Measurements from ENCODE around the gene RRAD.
"Not testable (repeated sequence)": the region's sequence is repeated elsewhere in the genome, so short reads cannot be mapped to it uniquely, and the experiment has no call there.

Gene RRAD

GRCh38 chr16:66964049-66964448, 38.7 kb upstream of the RRAD start:
- no peak overlapping the region for H3K4me3 ChIP-seq (replicated peaks; ENCODE audit: low read depth, low read length)
- no peak for DNase-seq (ENCODE audit: extremely low read depth, low read depth)
- no peak for TF ChIP-seq CTCF (IDR thresholded peaks at IDR 0.05; ENCODE audit: low read depth, low read length, missing control alignments)

- TF ChIP-seq CTCF (IDR thresholded peaks at IDR 0.05; ENCODE audit: low read depth, low read length, missing control alignments) = no peak
- DNase-seq (ENCODE audit: extremely low read depth, low read depth) = no peak
- no peak overlapping the region for H3K4me3 ChIP-seq (replicated peaks; ENCODE audit: low read depth, low read length)
These were observed 36.6 kb upstream of the RRAD start for GRCh38 chr16:66961914-66962313.

- peak; percentile 29 for DNase-seq (ENCODE audit: extremely low read depth, low read depth)
- peak; percentile 91 for TF ChIP-seq CTCF (IDR thresholded peaks at IDR 0.05; ENCODE audit: low read depth, low read length, missing control alignments)
- H3K4me3 ChIP-seq (replicated peaks; ENCODE audit: low read depth, low read length) = no peak within 1 kb of the TSS
These were observed 35.9 kb upstream of the RRAD start, which contains the start of gene CES3 for GRCh38 chr16:66961065-66961744. Gene CES3, plus strand, starts transcription at chr16:66961266. Its CDS starts 42 bp downstream, at chr16:66961308.

GRCh38 chr16:66960270-66960669, 34.9 kb upstream of the RRAD start:
- no peak for DNase-seq (ENCODE audit: extremely low read depth, low read depth)
- H3K4me3 ChIP-seq (replicated peaks; ENCODE audit: low read depth, low read length) = no peak overlapping the region
- TF ChIP-seq CTCF (IDR thresholded peaks at IDR 0.05; ENCODE audit: low read depth, low read length, missing control alignments) = no peak

GRCh38 chr16:66959704-66960161, 34.4 kb upstream of the RRAD start:
- no peak for DNase-seq (ENCODE audit: extremely low read depth, low read depth)
- TF ChIP-seq CTCF (IDR thresholded peaks at IDR 0.05; ENCODE audit: low read depth, low read length, missing control alignments) = no peak
- no peak overlapping the region for H3K4me3 ChIP-seq (replicated peaks; ENCODE audit: low read depth, low read length)

GRCh38 chr16:66958857-66959703, 33.7 kb upstream of the RRAD start:
- DNase-seq (ENCODE audit: extremely low read depth, low read depth) = no peak
- no peak overlapping the region for H3K4me3 ChIP-seq (replicated peaks; ENCODE audit: low read depth, low read length)
- TF ChIP-seq CTCF (IDR thresholded peaks at IDR 0.05; ENCODE audit: low read depth, low read length, missing control alignments) = no peak

GRCh38 chr16:66956154-66956457, 30.8 kb upstream of the RRAD start:
- not testable (repeated sequence) for DNase-seq (ENCODE audit: extremely low read depth, low read depth); H3K4me3 ChIP-seq (replicated peaks; ENCODE audit: low read depth, low read length)

GRCh38 chr16:66955363-66956153, 30.2 kb upstream of the RRAD start:
- not testable (repeated sequence) for H3K4me3 ChIP-seq (replicated peaks; ENCODE audit: low read depth, low read length); DNase-seq (ENCODE audit: extremely low read depth, low read depth)
